GM19397 (cell line): ENCODE measurements around the gene PRMT3.
"Not testable (repeated sequence)": the region's sequence is repeated elsewhere in the genome, so short reads cannot be mapped to it uniquely, and the experiment has no call there.

Source experiments
- ATAC-seq: cut with Tn5 transposase; IDR thresholded peaks from one replicate; pipeline ENCODE4 v1.9.1; 2021; ENCODE audit warnings: mild to moderate bottlenecking, moderate library complexity; ENCODE audit not compliant: unreplicated experiment

PRMT3 gene

DNA sequence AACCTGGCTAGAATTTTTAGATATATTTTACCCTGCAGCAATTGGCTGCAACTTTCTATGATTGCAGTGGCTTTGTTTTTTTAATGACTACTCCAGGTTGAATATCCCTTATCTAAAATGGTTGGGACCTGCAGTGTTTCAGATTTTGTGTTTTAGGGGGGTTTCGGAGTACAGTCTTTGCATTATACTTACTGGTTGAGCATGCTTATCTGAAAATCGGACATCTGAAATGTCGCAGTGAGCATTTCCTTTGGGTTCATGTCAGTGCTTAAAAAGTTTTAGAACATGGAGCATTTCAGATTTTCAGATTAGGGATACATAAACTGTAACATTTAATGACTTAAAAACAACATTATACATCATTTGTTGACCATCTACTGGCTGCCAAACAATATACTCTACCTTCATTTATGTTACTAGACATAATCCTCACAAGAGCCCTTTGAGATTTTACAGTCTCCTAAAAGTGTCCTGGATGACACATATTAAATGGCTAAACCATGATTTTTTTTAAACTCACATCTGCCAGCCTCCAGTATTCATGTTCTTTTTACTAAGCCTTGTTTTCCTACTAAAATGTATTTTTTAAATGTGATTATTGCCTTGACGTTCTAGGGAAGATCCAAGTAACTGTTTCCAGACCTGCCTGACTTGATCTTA is 66.3 kb downstream of the PRMT3 start:
- ATAC-seq = no peak

DNA sequence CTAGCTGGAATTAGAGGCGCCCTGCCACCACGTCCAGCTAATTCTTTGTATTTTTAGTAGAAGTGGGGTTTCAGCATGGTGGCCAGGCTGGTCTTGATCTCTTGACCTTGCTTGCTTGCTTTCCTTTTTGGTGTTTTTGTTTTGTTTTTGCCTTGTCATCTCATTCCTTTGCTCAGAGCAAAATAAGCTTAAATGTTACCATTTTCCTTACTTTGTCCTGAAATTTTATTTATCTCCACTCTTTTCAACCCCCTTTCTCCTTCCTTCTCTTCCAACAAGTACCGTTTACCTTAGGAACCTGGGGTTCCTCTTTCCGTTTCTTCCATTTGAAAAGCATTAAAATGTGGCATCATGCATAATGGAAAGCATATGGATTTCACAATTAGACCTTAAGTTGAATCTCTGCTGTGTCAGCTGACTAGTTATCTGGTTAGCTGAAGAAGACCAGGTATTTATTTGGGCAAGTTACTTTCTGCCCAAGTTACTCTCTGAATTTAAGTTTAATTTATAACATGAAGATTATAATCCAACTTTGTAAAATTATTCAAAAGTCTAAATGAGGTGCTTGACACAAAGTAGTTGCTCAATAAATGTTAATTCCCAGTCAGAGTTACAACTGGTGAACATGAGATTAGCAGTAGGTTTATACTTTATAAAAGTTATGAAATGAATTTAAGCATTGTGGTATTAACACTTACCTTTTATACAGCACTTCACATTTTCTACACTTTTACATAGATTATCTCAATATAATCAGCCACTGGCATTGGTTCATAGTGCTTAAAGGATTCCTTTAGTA is 69.7 kb downstream of the PRMT3 start:
- no peak for ATAC-seq

DNA sequence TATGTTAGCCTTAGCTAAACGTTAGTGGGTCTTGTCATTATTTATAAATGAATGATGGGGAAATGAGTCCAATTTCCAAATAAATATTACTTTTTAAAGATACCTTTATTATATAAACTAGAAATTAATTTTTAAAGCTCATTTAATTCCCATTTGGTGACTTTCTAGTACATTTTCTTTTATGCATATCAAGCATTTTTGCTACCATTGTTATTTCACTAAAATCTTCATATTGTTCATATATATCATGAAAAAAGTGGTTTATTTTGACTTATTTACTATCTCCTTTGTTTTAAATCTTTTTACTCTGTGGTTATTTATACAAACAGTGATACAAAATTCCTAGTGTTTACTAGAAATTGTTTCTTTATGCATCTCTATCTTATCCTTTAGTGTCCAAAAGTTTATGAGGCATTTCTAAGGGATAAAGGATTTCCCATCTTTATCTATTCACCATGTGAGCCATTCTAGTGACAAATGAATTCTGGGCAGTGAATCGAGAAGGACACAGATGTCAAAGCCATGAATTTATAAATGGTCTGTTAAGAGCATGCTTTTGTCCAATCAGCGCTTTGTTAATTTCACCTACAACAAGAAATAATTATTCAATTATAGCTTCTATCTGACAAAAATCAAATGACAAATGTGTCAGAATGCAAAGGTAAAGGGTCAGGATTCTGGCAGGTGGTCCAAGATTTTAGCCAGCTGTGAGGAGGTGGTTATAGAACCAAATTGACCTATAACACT is 70.6 kb downstream of the PRMT3 start:
- no peak for ATAC-seq

DNA sequence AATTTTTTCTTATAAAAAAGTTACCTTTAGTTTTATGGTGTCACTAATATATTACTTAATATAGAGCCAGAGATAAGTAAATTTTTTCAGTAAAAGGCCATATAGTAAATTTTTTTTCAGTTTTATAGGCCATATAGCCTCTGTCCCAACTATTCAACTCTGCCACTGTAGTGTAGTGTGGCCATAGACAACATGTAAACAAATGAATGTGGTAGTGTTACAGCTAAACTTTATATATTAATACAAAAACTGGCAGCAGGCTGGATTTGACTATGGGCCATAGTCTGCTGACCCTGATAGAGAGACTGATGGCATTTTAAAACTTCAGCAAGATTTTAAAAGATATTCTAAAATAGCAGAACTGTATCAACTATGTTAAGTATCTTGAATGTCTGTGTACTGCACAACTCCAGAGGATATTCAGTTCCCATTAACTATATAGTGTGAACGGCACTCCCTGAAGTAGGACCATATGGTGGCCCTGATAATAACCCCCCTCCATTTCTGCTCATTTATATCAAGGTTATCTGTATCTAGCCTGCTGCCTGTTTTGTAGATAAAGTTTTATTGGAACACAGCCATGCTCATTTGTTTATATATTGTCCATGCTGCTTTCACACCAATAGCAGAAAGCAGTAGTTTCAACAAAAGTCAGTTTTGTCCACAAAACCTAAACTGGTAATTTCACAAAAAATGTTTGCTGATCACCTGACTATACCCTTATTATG is 71.6 kb downstream of the PRMT3 start:
- no peak for ATAC-seq

DNA sequence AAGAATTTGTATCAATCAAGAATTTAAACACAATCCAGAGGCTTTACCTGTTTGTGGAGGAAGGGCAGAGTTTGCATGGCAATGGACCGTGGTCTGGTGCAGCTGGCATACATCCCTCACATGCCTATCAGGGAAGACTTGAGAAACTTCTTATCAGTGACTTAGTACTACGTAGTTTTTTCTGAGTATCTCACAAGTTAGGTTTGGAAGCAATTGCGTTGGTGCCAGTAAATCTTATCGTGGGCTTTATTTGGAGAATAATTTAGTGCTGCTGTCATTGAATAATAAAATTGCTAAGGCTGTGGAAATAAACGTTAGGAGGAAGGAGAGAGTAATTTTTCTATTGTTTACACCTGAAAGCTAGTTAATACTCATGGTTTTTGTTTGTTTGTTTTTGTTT is 72.3 kb downstream of the PRMT3 start:
- ATAC-seq = no peak

DNA sequence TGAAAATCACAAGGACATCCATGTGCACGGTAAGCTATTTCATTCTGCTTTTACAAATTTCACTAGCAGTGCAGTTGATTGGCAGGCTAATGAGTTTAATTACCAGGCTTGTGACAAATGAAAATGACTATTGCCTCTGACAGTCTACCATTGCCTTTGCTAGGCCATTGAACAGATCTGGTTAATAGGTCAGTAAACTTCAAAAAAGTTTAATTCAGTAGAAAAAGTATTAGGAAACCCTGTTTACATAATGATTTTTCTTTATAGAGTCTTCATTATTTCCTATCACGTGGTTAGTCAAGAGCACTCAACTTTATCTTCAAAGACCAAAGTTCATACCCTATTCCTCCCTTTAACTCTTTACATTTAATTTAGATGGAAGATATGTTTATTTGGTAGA is 77.0 kb downstream of the PRMT3 start:
- no peak for ATAC-seq

DNA sequence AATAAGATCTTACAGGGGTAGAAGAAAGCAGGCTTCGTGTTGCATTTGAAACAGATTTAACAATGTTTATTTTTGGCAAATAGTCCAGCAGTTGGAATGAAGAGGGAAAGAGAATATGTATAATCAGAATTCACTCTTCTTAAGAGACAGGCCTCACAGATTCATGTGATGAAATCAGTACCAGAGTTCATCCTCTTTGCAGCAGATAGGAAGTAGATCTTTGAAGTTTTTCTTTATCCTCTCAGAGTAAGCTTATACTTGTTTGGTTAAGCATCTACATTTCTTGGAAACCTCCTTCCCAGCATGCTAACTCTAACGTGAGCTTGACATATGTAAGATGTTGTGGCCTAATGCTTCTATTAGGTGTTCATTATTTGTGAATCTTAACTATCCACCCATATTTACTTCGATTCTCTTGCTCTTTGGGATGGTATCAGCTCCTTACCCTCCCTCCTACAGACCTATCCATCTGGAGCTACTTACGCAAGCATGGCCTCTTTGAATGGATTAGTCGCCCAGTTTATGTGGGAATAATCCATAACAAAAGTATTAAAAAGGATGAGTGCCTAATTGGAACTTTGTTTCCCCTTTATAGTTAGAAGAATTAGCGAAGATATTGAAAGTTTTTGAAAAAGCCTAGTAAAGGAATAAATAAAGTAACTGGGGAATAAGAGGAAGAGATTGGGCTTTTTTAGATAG is 80.1 kb downstream of the PRMT3 start:
- no peak for ATAC-seq

DNA sequence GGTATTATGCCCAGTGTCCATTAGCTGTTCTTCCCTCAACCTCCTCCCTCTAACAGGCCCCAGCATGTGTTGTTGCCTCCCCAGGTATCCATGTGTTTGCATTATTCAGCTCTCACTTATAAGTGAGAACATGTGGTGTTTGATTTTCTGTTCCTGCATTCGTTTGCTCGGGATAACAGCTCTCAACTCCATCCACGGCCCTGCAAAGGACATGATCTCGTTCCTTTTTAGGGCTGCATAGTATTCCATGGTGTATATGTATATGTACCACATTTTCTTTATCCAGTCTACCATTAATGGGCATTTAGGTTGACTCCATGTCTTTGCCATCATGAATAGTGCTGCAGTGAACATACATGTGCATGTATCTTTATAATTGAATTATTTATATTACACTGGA is 82.8 kb downstream of the PRMT3 start:
- no peak for ATAC-seq

DNA sequence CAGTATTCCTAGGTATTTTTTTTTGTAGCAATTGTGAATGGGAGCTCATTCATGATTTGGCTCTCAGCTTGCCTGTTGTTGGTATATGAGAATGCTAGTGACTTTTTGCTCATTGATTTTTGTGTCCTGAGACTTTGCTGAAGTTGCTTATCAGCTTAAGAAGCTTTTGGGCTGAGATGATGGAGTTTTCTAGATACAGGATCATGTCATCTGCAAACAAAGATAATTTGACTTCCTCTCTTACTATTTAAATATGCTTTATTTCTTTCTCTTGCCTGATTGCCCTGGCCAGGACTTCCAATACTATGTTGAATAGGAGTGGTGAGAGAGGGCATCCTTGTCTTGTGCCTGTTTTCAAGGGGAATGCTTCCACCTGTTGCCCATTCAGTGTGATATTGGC is 84.4 kb downstream of the PRMT3 start:
- ATAC-seq = not testable (repeated sequence)

DNA sequence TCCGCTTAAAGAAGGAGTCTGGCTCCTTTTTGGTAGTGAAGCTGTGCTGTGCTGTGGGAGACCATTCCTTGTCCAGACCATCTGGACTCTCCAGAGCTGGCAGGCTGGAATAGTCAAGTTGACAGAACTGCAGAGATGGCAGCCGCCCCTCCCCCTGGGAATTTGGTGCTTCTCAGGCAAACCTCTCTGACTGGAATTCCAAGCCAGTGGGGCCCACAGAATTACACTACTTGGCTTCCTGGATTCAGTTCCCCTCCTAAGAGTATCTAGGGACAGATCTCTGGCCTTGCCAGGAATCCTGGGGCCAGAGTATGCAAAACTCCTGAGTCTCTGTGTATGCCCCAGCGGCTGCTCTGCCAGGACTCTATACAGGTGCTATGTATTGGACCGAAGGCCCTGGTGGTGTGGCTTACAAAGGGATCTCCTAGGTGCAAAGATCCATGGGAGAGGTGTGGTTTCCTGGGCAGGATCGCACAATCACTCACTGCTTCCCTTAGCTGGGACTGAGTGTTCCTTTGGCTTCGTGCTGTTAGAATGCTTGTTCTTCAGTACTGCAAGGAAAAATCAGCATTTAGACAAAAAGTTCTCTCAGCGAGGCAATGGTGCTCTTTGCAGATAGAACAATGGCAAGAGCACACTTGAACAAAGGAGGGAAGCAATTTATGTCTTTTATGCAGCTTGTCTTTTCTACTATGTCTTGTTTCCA is 86.8 kb downstream of the PRMT3 start:
- no peak for ATAC-seq

DNA sequence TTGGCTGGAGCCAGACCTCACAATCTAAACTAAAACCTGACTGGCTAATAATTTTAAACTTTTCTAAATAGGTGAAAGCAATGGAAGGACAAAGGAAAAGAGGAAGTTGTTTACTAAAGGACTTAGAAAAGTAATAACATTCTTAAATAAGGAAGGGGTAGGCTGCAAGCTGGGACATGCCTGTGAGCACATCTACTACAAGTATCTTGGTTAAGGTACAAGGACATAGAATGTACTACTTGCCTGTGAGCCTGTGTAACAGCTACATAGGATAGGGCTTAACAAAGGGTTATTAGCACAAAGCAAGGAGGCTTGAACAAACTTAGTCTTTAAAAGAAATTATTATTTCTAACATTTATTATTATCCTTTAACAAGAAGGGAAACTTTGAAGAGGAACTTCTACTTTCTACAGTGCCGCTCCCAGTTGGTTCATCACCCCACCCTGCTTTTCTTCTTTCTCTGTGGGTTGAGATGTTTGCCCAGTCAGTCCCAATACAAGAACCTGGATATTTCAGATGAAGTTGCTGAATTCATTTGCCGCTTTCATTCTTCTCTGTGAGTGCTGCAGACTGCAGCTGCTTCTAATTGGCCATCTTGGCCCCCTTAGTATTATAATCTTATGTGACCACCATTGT is 87.5 kb downstream of the PRMT3 start:
- ATAC-seq = no peak

DNA sequence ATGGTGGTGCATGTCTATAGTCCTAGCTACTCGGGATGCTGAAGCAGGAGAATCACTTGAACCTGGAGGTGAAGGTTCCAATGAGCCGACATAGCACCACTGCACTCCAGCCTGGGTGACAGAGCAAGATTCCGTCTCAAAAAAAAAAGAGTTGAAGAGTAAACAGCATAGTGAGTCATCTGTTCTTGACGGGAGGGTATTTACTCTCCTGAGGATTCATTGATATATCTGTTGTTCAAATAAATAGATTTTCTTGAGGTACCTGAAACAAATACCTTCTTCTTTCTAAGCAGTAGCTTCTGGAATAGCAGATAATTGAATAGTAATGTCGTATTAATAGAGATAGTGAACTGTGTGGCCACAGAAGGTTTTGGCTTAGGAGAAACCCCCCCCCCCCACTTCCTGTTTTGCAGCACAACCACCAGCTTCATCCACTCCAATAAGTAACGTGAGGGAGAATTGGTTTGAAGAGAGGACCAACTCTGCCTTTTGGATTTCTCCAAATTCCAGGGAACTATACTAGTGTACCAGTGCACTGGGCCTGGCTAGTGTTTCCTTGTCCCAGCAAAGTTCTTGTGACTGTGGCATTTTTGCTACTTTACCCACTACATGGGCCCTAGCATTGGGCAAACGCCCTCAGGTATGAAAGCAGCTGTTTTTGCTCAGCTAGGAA is 90.0 kb downstream of the PRMT3 start:
- no peak for ATAC-seq

DNA sequence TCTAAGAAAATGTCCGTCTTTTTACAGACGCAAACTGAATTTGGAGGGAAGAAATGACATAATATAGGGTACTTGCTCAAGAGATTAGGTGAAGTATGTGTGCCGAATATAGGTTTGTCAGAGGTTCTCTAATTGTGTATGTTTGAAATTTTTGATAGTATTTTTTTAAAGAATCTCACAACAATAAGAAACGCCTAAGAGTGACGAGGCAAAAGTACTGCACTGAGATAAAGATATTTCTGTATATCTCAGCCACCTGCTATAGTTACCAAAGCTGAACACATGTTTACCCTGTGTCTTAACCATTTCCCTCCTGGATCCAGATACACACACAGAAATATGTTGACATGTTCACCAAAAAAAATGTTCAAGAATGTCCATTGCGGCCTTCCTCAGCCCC is 92.0 kb downstream of the PRMT3 start:
- ATAC-seq = no peak

DNA sequence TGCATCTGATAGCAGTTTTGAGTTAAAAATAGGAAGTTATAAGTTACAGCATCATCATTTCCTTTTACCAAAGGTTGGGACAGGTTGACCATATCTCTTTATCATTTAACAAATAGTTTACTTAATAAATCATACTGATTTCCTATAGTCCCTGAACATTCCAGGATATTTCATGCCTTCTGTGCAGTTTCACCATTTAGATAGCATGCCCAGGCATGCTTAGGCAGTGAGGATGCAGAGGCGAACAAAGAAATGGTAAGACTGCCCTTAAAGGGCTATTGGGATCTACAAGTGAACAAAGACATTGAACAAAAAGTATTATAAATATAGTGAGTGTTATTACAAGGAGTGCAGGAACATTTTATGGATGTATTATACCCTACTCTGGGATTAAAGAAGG is 96.4 kb downstream of the PRMT3 start:
- no peak for ATAC-seq

DNA sequence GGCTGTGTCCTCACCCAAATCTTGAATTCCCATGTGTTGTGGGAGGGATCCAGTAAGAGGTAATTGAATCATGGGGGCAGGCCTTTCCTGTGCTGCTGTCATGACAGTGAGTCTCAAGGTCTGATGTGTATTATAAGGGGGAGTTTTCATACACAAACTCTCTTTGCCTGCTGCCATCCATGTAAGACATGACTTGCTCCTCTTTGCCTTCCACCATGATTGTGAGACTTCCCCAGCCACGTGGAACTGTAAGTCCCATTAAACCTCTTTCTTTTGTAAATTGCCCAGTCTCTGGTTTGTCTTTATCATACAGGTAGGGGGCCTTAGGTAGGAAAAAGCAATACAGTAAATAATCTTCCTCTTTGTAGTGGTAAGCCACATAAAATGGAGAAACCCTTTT is 96.9 kb downstream of the PRMT3 start:
- not testable (repeated sequence) for ATAC-seq

DNA sequence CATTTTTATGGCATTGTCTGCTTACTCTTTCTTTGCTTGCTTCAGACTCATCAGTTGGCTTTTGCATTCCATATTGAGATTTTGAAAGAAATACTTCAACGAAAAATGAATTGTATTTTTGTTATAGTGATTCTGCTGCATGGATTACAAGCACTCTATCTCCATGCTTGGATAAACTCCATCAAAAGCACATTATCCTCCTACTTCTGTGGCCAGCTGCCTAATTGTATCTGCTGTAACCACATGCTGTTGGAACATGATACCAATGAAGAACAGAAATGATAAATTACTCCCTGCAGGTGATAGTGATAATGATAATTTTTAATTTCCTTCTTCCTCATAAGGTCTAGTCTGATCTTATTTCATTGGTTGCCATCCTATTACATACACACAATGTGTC is 100.8 kb downstream of the PRMT3 start:
- no peak for ATAC-seq

DNA sequence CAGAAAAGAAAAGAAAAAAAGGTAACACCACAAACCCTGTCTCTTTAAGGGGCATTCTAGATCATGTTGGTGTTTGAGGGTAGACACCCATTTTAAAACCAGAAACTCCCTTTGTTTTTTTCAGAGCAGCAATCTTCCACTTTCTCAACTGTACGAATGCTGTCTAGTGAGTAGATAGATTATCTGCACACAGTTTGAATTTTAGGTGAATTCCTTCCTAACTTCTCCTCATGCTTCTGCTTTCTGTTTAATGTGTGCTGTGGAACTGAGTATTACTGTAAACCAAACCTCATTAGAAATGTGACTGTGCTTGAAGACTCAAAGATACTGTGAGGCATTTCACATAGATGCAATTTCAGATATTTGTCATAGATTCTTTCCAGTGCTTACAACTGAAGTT is 102.4 kb downstream of the PRMT3 start:
- peak; percentile 75 for ATAC-seq

DNA sequence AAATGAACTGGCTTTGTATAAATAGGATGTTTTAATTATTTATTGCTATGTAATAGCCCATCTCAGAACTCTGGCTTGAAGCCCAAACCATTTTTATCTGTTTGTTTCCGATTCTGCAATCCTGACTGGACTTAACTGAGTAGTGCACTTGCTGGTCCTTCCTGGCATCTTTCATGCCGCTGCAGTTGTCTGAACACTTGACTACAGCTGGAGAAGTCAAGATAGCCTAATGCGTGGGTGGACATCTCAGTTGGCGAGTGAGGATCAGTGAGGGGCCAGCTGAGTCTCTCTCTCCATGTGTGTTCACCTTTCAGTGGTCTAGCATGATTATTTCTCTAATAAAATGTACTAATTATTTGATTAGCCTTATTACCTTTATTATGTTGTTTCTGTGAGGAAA is 105.8 kb downstream of the PRMT3 start:
- no peak for ATAC-seq
